ENCODE data around the gene SELENOF.
A peak's percentile ranks its signal among the peaks of the same experiment; 100 is the strongest.

Gene SELENOF

DNA sequence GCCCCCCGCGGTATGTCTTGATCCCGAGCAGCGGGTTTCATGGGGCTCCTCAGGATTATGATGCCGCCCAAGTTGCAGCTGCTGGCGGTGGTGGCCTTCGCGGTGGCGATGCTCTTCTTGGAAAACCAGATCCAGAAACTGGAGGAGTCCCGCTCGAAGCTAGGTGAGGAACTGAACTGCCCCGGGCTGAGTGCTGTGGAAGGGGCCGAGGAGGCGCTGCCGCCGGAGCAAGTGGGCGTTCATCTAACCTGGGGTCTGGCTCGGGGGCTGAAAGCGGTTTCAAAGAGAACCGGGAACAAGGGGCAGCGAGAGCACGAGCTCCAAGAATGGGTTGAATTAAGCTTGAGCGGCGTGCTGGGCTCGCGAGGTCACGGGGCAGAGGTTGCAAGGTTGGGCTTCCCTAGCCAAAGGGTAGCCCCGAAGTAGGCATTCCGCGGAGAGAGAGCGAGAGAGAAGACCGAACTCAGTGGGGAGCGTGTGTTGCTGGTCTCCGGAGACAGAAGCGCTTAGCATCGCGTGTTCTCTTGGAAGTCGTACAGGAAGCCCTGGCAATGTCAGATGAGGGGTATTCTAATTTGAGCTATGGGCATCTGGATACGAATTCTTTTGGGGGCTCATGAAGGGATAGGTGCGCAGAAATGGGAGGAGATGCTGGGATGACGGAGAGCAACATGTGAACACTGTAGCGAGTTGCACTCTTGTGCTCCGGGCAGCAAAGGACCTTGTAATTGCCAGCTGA lies 1.2 kb upstream of the SELENOF start:
- peaks cover 6% of the 10 kb centered on the region for H3K36me3 ChIP-seq (replicated peaks)
- H3K27me3 ChIP-seq (replicated peaks), result no peaks in the 10 kb centered on the region
- in situ Hi-C loops (cut with HindIII; ENCODE audit: low pct_ligation_motif_present, low sequenced_read_pairs), result no loop called here
- TF ChIP-seq, protein P1, sequence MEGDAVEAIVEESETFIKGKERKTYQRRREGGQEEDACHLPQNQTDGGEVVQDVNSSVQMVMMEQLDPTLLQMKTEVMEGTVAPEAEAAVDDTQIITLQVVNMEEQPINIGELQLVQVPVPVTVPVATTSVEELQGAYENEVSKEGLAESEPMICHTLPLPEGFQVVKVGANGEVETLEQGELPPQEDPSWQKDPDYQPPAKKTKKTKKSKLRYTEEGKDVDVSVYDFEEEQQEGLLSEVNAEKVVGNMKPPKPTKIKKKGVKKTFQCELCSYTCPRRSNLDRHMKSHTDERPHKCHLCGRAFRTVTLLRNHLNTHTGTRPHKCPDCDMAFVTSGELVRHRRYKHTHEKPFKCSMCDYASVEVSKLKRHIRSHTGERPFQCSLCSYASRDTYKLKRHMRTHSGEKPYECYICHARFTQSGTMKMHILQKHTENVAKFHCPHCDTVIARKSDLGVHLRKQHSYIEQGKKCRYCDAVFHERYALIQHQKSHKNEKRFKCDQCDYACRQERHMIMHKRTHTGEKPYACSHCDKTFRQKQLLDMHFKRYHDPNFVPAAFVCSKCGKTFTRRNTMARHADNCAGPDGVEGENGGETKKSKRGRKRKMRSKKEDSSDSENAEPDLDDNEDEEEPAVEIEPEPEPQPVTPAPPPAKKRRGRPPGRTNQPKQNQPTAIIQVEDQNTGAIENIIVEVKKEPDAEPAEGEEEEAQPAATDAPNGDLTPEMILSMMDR (IDR thresholded peaks at IDR 0.05; ENCODE audit: low read depth, low read length, missing control alignments), result no peak
- H3K27ac ChIP-seq, result peak overlapping the region; percentile 38
- peak overlapping the region; percentile 83 for H3K4me3 ChIP-seq (ENCODE audit: low read depth, low read length)
- peak; percentile 52 for DNase-seq

DNA sequence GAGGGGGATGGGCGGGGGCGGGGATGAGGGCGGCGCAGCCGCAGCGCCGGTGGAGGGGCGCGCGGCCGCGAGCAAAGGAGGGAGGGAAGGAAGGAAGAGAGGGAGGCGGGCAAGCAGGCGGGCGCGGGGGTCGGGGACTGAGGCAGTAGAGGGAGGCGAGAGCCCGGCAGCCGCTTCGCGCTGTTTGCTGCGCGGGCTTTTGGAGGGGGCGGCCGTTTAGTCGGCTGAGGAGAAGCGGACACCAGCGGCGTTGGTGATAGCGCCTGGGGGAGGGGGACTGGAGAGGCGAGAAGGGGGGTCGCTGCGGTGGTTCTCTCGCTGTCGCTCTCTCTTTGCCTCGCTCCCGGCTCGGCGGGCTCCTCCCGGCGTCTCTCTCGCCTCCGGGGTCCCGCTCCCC lies 673 bp upstream of the SELENOF start, which contains the start of gene HS2ST1:
TSS of gene HS2ST1 (plus strand) at position 35 of the 397 bp plus-strand sequence.
- in situ Hi-C loops (cut with HindIII; ENCODE audit: low pct_ligation_motif_present, low sequenced_read_pairs), result no loop called here
- Histone ChIP-seq H3K4me3 (ENCODE audit: low read depth, low read length) (peak within 1 kb of the TSS; percentile 99), H3K27ac (peak within 1 kb of the TSS; percentile 99), H3K36me3 (replicated peaks) (peaks cover 7% of the 10 kb centered on the region), H3K27me3 (replicated peaks) (no peaks in the 10 kb centered on the region)
- TF ChIP-seq, protein P1 (IDR thresholded peaks at IDR 0.05; ENCODE audit: low read depth, low read length, missing control alignments), result no peak
- no peak for DNase-seq

DNA sequence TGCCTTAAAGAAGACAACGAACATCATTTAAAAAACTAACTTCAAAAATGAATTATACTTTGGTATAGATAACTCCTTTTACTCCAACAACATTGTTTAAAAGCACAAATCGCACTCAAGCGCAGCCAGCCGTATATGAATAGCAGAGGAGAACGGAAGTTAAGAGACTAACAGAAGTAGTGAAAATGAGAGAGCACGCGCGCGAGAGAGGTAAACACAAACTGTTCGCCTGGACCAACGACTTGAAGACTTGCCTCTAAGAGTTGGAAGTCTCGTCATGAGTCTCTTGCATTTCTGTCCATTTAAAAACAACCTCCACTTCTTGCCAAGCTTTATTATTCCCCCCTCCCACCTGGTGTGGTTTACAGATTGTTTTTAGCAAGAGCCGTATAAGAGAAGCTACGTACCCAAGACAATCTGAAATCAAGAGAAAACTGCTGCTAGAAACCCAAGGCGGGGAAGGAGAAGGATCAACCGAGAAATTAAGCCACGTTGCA lies 479 bp downstream of the SELENOF start:
- in situ Hi-C loops (cut with HindIII; ENCODE audit: low pct_ligation_motif_present, low sequenced_read_pairs), result no loop called here
- H3K36me3 ChIP-seq (replicated peaks), result peaks cover 9% of the 10 kb centered on the region
- peak overlapping the region; percentile 99 for H3K4me3 ChIP-seq (ENCODE audit: low read depth, low read length)
- peak overlapping the region; percentile 99 for H3K27ac ChIP-seq
- H3K27me3 ChIP-seq (replicated peaks), result no peaks in the 10 kb centered on the region
- TF ChIP-seq, protein P1 (IDR thresholded peaks at IDR 0.05; ENCODE audit: low read depth, low read length, missing control alignments), result no peak
- DNase-seq, result peak; percentile 25

DNA sequence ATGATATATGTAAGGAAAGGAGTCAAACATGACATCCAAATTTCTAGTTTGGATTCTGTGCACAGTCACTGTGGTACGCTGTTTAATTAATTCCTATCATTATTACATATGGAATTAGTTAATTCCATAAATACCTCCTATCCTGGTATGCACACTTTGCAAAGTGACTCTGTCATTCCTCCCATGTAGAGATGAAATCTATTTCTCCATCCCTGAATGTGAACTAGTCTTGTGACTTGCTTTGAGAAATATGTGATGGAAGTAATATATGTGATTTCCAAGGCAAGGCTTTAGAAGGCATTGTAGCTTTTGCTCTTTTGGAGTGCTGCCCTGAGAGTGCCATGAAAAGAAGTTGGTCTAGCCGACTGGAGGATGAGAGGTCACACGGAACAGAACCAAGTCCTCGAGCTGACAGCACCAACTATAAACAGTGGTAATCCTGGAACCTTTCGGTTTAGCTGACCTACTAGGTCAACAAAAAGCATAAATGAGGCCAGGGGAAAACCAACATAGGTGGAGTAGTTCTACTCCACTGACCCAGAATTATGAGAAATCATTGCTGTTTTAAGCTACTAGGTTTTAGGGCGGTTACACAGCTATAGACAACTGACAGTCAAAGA lies 1.5 kb downstream of the SELENOF start:
- peak overlapping the region; percentile 99 for H3K4me3 ChIP-seq (ENCODE audit: low read depth, low read length)
- peaks cover 9% of the 10 kb centered on the region for H3K36me3 ChIP-seq (replicated peaks)
- TF ChIP-seq, protein P1 (IDR thresholded peaks at IDR 0.05; ENCODE audit: low read depth, low read length, missing control alignments), result no peak
- H3K27ac ChIP-seq, result no peak overlapping the region
- DNase-seq, result no peak
- in situ Hi-C loops (cut with HindIII; ENCODE audit: low pct_ligation_motif_present, low sequenced_read_pairs), result no loop called here
- no peaks in the 10 kb centered on the region for H3K27me3 ChIP-seq (replicated peaks)

DNA sequence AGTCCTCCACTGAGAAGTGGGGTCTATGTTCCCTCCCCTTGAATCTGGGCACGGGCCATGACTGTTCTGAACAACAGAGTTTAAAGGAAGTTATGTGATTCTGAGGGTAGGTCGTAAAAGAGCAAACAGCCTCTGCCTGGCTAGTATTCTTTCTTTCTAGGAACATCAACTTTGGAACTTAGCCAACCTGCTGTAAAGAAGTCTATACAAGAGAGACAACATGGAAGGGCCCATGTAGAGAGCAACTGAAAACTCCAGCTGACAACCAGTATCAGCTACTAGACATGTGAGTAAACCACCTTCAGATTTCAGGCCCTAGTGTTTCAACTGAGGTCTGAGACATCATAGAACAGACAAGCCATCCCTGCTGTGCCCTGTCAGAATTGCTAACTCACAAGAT lies 7.5 kb downstream of the SELENOF start:
- Histone ChIP-seq H3K36me3 (replicated peaks) (peaks cover 6% of the 10 kb centered on the region), H3K27ac (no peak overlapping the region), H3K27me3 (replicated peaks) (no peaks in the 10 kb centered on the region), H3K4me3 (ENCODE audit: low read depth, low read length) (no peak overlapping the region)
- TF ChIP-seq, protein P1 (IDR thresholded peaks at IDR 0.05; ENCODE audit: low read depth, low read length, missing control alignments), result no peak
- in situ Hi-C loops (cut with HindIII; ENCODE audit: low pct_ligation_motif_present, low sequenced_read_pairs), result no loop called here
- DNase-seq, result no peak
